Measurements from ENCODE around the gene TECPR2.

Gene TECPR2

DNA sequence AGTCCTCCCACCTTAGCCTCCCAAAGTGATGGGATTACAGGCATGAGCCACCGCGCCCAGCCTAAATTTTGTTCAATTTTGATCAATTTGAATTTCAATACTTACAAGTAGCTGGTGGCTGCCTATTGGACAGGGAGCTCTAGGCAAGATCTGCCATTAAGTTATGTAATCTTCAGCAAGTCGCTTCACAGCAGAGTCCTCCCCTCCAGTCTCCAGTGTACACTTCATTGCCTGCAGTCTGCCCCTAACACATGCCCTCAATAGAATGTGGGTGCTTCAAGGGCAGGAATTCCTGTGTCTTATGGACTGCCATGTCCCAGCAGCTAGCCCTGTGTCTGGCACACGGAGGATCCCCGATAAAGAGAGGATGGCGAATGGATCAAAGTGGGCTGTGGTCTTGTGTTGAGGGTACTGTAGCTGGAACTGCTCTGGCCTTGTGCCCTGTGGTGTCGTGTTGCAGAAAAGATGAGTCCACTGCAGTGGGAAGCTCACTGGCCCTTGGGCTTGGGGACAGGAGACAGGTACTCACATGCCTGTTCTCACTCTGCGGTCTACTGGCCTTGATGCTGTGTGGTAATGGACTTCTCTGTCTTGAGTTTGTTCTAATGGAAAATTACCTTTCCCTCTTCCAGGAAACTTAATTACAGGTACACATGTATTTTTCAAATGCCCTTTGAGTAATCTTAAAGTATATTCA is 67.6 kb downstream of the TECPR2 start:
- DNase-seq, result no peak

- DNase-seq, result no peak
Measured at GRCh38 chr14:102431751-102432150, 69.0 kb downstream of the TECPR2 start.

- no peak for DNase-seq
Measured at GRCh38 chr14:102434647-102435175, 72.0 kb downstream of the TECPR2 start.

GRCh38 chr14:102437997-102438915 is 75.5 kb downstream of the TECPR2 start:
- peak; percentile 50 for DNase-seq

GRCh38 chr14:102439556-102439955 is 76.8 kb downstream of the TECPR2 start:
- DNase-seq, result no peak

DNA sequence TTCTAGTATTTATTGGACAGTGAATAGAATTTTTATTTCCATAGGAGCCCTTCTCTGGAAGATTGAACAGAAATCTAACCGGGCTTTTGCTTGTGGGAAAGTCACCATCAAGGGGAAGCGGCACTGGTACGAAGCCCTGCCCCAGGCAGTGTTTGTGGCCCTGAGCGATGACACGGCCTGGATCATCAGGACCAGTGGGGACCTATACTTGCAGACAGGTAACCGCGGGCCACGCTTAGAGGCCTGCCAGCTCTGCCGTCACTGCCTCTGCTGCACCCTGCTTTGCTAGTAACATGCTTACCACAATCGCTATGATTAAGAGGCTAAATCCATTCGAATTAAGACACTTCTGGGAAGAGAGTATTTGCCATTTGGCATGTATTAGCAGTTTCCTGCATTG is 77.7 kb downstream of the TECPR2 start:
- no peak for DNase-seq

DNA sequence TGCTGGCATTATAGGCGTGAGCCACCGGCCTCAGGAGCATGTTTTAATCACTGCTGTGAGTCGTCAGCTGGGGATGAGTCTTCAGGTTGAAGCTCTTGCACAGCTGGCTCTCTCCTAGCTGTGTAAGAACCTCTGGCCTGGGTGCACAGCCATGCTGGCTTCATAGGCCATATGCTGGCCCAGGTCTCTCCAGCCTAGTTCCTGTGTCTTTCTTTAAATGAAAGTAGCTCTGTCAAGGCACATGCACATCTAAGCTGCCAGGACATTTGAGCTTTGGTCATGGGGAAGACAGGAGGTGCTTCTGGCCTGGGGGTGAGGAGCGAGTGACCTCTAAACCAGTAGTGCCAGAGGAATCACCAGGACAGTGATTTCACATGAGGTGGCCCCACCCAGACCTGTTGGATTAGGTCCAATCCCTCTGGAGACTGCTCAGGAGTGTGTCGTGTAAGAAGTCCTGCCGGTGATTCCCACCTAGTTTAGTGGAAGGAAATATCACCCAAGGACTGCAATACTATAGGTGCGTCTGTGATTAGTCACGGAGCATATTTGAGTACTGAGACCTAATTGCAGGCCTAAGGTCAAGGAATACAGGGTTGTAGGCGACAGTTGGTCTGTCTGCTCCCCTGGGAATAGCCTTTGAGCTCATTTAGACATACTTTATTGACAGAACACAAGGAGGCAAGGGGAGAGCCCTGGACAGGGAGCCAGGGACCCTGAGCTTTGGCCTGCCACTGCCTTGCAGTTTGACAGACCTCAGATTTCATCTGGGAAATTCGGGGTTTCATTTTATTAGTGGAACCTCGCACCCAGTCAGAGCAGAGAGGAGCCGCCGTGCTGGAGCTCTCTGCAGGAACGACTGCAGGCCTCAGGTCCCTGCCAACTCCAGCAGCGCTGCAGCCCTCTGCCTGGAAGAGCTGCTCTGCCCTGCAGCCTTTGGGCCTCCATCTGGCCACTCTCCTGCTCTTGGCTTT is 79.8 kb downstream of the TECPR2 start:
- DNase-seq, result no peak

- no peak for DNase-seq
Measured at GRCh38 chr14:102445066-102445465, 82.3 kb downstream of the TECPR2 start.

GRCh38 chr14:102445641-102446040 is 82.9 kb downstream of the TECPR2 start:
- no peak for DNase-seq

DNA sequence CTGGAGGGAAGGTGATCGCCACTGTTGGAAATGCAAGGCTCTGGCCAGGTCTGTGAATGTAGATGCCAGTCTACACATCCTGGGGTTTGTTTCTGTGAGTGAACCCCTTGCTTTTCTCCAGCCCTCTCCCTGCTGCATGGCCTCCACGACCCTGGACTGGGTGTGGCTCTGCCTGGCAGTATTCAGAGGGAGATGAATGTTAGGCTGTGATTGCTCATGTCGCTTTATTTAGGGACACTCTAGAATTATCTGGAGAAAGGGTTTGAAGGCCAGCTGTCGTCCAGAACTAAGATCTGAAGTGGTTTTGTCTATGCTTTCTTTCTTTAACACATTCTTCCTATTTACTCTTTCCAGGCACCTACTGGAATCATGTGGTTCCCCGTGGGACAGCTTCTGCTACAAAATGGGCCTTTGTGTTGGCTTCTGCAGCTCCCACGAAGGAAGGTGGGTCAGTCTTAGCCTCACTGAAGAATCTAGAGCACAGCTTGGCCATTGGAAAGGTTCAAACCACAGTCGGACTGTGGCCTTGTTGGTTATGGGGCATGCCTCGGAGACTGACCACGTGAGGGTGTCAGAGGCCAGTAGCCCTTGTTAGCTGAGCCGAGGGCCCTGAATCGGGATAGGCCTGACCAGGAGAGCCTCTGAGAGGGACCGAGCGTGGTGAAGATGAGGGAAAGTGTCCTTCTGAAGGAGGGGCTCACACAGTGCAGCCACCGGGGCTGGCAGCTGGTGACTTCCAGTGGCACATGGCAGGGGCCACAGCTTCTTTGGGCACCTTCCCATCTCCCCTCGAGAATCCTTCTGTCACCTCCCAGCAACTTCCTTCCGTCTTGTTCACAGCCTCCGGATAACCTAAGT is 87.7 kb downstream of the TECPR2 start:
- no peak for DNase-seq

DNA sequence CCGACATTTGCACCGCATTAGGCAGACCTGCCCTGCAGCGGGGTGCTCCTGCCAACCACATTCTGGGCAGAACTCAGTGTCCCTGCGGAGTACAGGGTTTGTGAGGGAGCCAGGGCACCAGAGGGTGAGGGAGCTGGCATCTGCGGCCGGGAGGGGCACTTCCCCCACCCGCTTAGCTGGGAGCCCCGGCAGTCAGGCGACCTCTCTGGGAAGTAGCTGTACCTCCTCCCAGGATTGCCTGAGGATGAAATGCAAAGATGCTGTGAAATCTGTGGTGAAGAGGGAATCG is 88.3 kb downstream of the TECPR2 start:
- DNase-seq, result no peak

GRCh38 chr14:102452302-102452701 is 89.6 kb downstream of the TECPR2 start:
- no peak for DNase-seq

DNA sequence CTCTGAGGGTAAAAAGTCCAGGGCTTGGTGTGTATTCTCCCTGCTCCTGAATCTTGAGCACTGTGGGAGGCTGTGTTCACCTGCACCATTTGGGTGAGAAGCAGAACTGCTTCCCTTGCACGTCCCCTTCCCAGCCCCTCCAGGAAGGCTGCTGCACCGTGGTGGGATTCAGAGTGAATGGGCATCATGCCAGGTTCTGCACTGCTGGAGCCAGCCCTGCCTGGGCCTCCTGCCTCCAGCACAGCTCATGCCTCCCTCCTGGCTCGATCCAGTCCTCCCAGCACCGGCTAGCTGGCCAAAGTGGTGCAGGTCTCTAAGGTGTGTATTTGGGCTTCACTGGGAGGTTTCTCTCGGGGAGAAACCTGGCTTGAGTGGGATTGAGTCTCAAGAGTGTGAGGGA is 92.0 kb downstream of the TECPR2 start:
- DNase-seq, result no peak

GRCh38 chr14:102457509-102457908 is 94.8 kb downstream of the TECPR2 start:
- DNase-seq, result no peak

DNA sequence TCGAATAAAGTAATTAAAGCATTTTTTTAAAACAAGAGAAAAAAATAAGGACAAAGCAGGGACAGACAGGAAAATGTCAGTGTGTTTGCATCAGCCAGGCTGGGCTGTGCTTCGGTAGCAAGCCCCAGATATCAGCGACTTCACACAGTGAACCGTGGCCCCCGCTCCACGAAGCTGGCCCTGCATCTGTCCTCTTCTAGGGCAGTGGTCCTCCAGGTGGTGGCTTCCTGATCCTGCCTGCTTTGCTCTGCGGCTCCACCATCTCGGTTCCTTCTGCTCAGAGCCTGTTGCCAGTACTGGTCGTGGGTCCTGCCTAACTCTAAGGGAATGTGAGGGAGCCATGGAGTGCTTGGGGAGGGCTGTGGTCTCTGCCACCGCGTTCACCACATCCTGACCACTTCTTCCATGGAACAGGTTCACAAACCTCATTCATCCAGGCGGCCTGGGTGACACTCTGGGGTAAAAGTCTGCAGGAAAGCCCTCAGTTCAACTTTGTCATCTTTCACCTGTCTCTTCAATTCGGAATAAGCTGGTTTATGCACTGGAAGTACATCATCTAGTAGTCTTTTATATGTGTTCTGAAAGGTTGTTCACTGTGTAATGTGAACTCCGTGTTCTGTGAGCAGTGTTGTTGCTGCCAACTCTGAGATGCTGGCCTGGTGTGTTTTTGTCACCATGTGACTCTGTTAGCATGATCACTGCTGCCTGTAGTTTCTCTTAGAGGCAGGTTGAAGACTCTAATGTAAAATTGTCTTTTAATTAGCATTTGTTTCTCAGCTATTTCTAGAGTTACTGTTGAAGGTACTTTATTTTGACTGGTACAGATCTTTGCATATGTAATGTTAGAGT is 99.0 kb downstream of the TECPR2 start:
- DNase-seq, result no peak

GRCh38 chr14:102462391-102462790 is 99.7 kb downstream of the TECPR2 start:
- no peak for DNase-seq

GRCh38 chr14:102464006-102464405 is 101.3 kb downstream of the TECPR2 start:
- DNase-seq, result no peak

DNA sequence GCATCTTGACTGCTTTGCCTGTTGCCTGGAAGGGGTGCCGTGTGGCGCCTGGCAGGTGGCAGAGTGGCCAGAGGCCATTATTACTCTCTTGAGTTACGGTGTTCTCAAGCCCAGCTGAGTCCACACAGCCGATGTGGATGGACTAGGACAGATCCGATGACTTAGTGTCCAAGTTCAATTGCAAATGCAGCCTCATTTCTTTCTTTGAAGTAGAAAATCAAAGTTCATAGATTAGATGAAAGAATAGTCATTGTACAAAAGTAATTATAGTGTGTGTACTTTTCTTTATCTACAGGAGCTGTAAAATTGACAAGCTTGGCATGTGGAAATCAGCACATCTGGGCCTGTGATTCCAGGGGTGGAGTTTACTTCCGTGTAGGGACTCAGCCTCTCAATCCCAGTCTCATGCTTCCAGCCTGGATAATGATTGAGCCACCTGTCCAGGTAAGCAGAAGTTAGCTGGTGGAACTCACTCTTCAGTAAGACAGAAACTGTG is 102.2 kb downstream of the TECPR2 start:
- no peak for DNase-seq

DNA sequence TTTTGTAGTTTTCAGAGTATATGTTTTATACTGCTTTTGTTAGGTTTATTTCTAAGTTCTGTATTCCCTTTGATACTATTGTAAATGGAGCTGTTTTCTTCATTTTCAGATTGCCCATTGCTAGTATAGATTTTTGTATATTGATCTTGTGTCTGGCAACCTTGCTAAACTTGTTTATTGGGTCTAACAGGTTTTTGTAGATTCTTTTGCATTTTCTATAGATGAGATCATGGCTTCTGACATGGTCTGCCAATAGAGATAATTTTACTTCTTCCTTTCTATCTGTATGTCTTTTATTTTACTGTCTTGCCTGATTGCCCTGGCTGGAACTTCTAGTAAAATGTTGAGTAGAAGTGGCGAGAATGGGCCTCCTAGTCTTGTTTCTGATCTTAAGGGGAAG is 106.5 kb downstream of the TECPR2 start:
- no peak for DNase-seq

DNA sequence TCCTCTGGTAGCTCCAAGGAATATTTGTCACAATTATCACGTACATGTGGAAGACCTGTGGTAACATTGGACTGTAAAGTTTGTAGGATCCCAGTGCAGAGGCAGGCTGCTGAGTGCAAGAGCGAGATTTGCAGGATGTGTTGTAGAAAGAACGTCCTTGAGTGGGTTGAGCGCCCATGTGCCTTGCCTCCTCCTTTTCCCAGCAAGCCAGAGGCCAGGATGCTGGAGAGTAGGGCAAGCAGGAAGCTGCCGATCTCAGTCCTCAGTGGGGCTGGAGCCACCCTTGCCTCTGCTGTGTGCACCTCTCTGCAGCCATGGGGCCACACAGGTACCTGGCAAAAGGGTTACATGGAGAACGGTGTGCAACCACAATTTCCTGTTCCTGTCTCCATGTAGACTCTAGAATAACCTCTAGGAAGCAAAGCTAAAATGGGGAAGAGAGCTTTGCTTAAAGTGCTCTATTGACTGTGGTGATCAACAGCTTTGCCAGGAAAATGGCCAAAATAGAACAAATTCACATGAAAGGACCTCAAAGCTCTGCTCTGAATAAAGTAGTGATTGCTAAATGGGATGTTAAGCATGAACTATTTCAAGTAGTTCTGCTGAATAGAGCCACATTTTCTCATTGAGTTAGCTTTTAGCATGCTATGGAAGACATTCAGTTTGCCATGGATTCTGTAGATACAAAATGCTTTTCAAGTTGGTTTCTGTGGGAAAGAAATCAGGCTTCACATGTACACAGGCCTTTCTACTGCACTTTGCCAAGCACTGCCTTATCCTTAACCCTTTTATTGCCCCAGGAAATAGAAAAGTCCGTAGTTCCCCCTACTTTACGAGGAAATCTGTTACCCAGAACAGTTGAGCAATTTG is 109.4 kb downstream of the TECPR2 start:
- no peak for DNase-seq
